GM12875 (cell line): ENCODE data around the gene NAA10.

Source experiments
- H3K4me3 ChIP-seq: one replicate; pipeline ENCODE4 v1.5.1; 2011; ENCODE audit warnings: low read depth, low read length, control low read depth
- CTCF ChIP-seq: IDR thresholded peaks from 2 replicates; pipeline ENCODE4 v1.5.1; 2011; ENCODE audit warnings: low read depth, mild to moderate bottlenecking, control low read depth, inconsistent platforms, low read length, moderate library complexity, borderline replicate concordance; ENCODE audit not compliant: insufficient read depth

The NAA10 gene

GRCh38 chrX:153969125-153969903 lies 34.5 kb upstream of the NAA10 start:
- H3K4me3 ChIP-seq, result peak overlapping the region; percentile 100
- TF ChIP-seq CTCF, result no peak

GRCh38 chrX:153968754-153969124 lies 33.9 kb upstream of the NAA10 start:
- H3K4me3 ChIP-seq, result peak overlapping the region; percentile 100
- TF ChIP-seq CTCF, result 0 out of 2 replicates have a peak, but pooled peaks have one; percentile 3

- H3K4me3 ChIP-seq, result peak overlapping the region; percentile 100
- TF ChIP-seq CTCF, result no peak
These were observed 33.4 kb upstream of the NAA10 start for GRCh38 chrX:153968255-153968654.

GRCh38 chrX:153967536-153968224 lies 32.8 kb upstream of the NAA10 start:
- no peak for TF ChIP-seq CTCF
- peak overlapping the region; percentile 100 for H3K4me3 ChIP-seq

- peak overlapping the region; percentile 100 for H3K4me3 ChIP-seq
- TF ChIP-seq CTCF, result no peak
These were observed 32.2 kb upstream of the NAA10 start for GRCh38 chrX:153966841-153967535.

GRCh38 chrX:153966283-153966688 lies 31.4 kb upstream of the NAA10 start:
- TF ChIP-seq CTCF, result no peak
- no peak overlapping the region for H3K4me3 ChIP-seq
